Activated CD4-positive, alpha-beta T cell treated with anti-CD3 and anti-CD28 coated beads, Interleukin-2, amount 50 U/mL, for 16 hours (primary cell): Measurements from ENCODE around the gene ZNF578.
A peak's percentile ranks its signal among the peaks of the same experiment; 100 is the strongest.
"Not testable (repeated sequence)": the region's sequence is repeated elsewhere in the genome, so short reads cannot be mapped to it uniquely, and the experiment has no call there.

Experiments used
- DNase-seq: peaks from one replicate; pipeline ENCODE4 v3.0.0-alpha.2; 2020

The ZNF578 gene

GRCh38 chr19:52453324-52454094 is at the start of gene ZNF578:
ZNF578 (plus strand) TSS chr19:52453553; CDS start chr19:52501846, 48,293 bp downstream.
- peak; percentile 45 for DNase-seq

- DNase-seq, result no peak
Measured at GRCh38 chr19:52410276-52410675, 43.1 kb upstream of the ZNF578 start.

- DNase-seq, result no peak
Measured at GRCh38 chr19:52415711-52416110, 37.6 kb upstream of the ZNF578 start.

GRCh38 chr19:52428937-52429336 is 24.4 kb upstream of the ZNF578 start, which contains the start of gene ZNF534:
ZNF534 (plus strand) TSS chr19:52429148; CDS start chr19:52431475, 2,327 bp downstream.
- DNase-seq, result no peak

GRCh38 chr19:52442179-52442578 is 11.2 kb upstream of the ZNF578 start:
- no peak for DNase-seq

- no peak for DNase-seq
Measured at GRCh38 chr19:52444506-52444905, 8.8 kb upstream of the ZNF578 start.

- DNase-seq, result no peak
Measured at GRCh38 chr19:52451241-52451640, 2.1 kb upstream of the ZNF578 start.

GRCh38 chr19:52464798-52465470 is 11.6 kb downstream of the ZNF578 start:
- no peak for DNase-seq

GRCh38 chr19:52473655-52474350 is 20.4 kb downstream of the ZNF578 start:
- DNase-seq, result no peak

- no peak for DNase-seq
Measured at GRCh38 chr19:52474351-52475127, 21.2 kb downstream of the ZNF578 start.

GRCh38 chr19:52484111-52484743 is 30.9 kb downstream of the ZNF578 start:
- DNase-seq, result not testable (repeated sequence)

- DNase-seq, result not testable (repeated sequence)
Measured at GRCh38 chr19:52485064-52485463, 31.7 kb downstream of the ZNF578 start.

GRCh38 chr19:52485561-52486240 is 32.3 kb downstream of the ZNF578 start:
- DNase-seq, result not testable (repeated sequence)

- no peak for DNase-seq
Measured at GRCh38 chr19:52492201-52492993, 39.0 kb downstream of the ZNF578 start.

- DNase-seq, result no peak
Measured at GRCh38 chr19:52492994-52493470, 39.7 kb downstream of the ZNF578 start.

- no peak for DNase-seq
Measured at GRCh38 chr19:52494518-52494917, 41.2 kb downstream of the ZNF578 start.

- DNase-seq, result no peak
Measured at GRCh38 chr19:52498571-52498970, 45.2 kb downstream of the ZNF578 start.

- DNase-seq, result not testable (repeated sequence)
Measured at GRCh38 chr19:52500474-52500873, 47.1 kb downstream of the ZNF578 start.

- not testable (repeated sequence) for DNase-seq
Measured at GRCh38 chr19:52500991-52501390, 47.6 kb downstream of the ZNF578 start.

- no peak for DNase-seq
Measured at GRCh38 chr19:52507266-52507665, 53.9 kb downstream of the ZNF578 start.

GRCh38 chr19:52516191-52516590 is 62.8 kb downstream of the ZNF578 start:
- DNase-seq, result no peak
